ENCODE measurements around the gene GPR171.
"Not testable (repeated sequence)": the region's sequence is repeated elsewhere in the genome, so short reads cannot be mapped to it uniquely, and the experiment has no call there.

Gene GPR171

GRCh38 chr3:151175952-151176351 is 27.1 kb downstream of the GPR171 start:
- DNase-seq (ENCODE audit: low spot score) = no peak

- DNase-seq (ENCODE audit: low spot score) = no peak
Measured at GRCh38 chr3:151174351-151174750, 28.7 kb downstream of the GPR171 start.

GRCh38 chr3:151171145-151171757 is 31.8 kb downstream of the GPR171 start:
- DNase-seq (ENCODE audit: low spot score) = no peak

- not testable (repeated sequence) for DNase-seq (ENCODE audit: low spot score)
Measured at GRCh38 chr3:151169948-151170679, 32.9 kb downstream of the GPR171 start.

GRCh38 chr3:151169262-151169947 is 33.6 kb downstream of the GPR171 start:
- no peak for DNase-seq (ENCODE audit: low spot score)

GRCh38 chr3:151168269-151169094 is 34.5 kb downstream of the GPR171 start:
- DNase-seq (ENCODE audit: low spot score) = peak; percentile 39

- DNase-seq (ENCODE audit: low spot score) = no peak
Measured at GRCh38 chr3:151166161-151166560, 36.9 kb downstream of the GPR171 start.

GRCh38 chr3:151165226-151165625 is 37.8 kb downstream of the GPR171 start:
- no peak for DNase-seq (ENCODE audit: low spot score)

GRCh38 chr3:151159806-151160205 is 43.2 kb downstream of the GPR171 start:
- no peak for DNase-seq (ENCODE audit: low spot score)

GRCh38 chr3:151156618-151157216 is 46.3 kb downstream of the GPR171 start:
- DNase-seq (ENCODE audit: low spot score) = peak; percentile 58

GRCh38 chr3:151155409-151156128 is 47.4 kb downstream of the GPR171 start:
- no peak for DNase-seq (ENCODE audit: low spot score)

- no peak for DNase-seq (ENCODE audit: low spot score)
Measured at GRCh38 chr3:151154566-151154965, 48.5 kb downstream of the GPR171 start.

- no peak for DNase-seq (ENCODE audit: low spot score)
Measured at GRCh38 chr3:151152455-151153079, 50.4 kb downstream of the GPR171 start.
